RWPE1 (cell line): Measurements from ENCODE around the gene RAC2.

Experiments used
- CTCF ChIA-PET: fragments of 350-600 bp; sonication (Branson Sonifier 250); formaldehyde crosslinking; extraction: SDS; loops from one replicate; lab custom pipeline; 2021; lab: Yijun Ruan, JAX
- POLR2A ChIA-PET: fragments of 400-600 bp; formaldehyde crosslinking; extraction: SDS; loops from one replicate; lab custom pipeline; 2020; ENCODE audit warnings: antibody characterized with exemption; ENCODE audit not compliant: low non-redundant PET; lab: Yijun Ruan, JAX
- DNase-seq: peaks from one replicate; pipeline ENCODE4 v3.0.0; 2012; ENCODE audit warnings: low spot score
- H3K27ac ChIP-seq: fragments of 450-650 bp; 2 replicates; pipeline ENCODE4 v1.5.1; 2017
- CTCF ChIP-seq: fragments of 450-650 bp; conservative IDR thresholded peaks from 2 replicates; pipeline ENCODE4 v1.5.1; 2017; ENCODE audit warnings: low read depth, mild to moderate bottlenecking

Gene RAC2

GRCh38 chr22:37194750-37195149 is 49.3 kb downstream of the RAC2 start:
- ChIA-PET CTCF (no interaction called here), POLR2A (no interaction called here)
- H3K27ac ChIP-seq, result no peak overlapping the region
- no peak for DNase-seq
- no peak for TF ChIP-seq CTCF

- no peak for TF ChIP-seq CTCF
- no peak overlapping the region for H3K27ac ChIP-seq
- no peak for DNase-seq
- ChIA-PET POLR2A (no interaction called here), CTCF (no interaction called here)
Measured at GRCh38 chr22:37193629-37194191, 50.4 kb downstream of the RAC2 start.

- POLR2A ChIA-PET, result no interaction called here
- DNase-seq, result no peak
- TF ChIP-seq CTCF, result no peak
- H3K27ac ChIP-seq, result no peak overlapping the region
- CTCF ChIA-PET, result no interaction called here
Measured at GRCh38 chr22:37192741-37193140, 51.3 kb downstream of the RAC2 start.

GRCh38 chr22:37192204-37192603 is 51.9 kb downstream of the RAC2 start:
- POLR2A ChIA-PET, result no interaction called here

GRCh38 chr22:37190262-37190780 is 53.7 kb downstream of the RAC2 start:
- POLR2A ChIA-PET, result no interaction called here
- H3K27ac ChIP-seq, result no peak overlapping the region
- no peak for TF ChIP-seq CTCF
- CTCF ChIA-PET, result no interaction called here
- DNase-seq, result no peak

More at GRCh38 chr22:37192204-37192603, 51.9 kb downstream of the RAC2 start:
- CTCF ChIA-PET, result no interaction called here
- H3K27ac ChIP-seq, result no peak overlapping the region
- no peak for DNase-seq
- no peak for TF ChIP-seq CTCF

- POLR2A ChIA-PET, result interaction anchor here (0.6 kb wide), 1 partner anchor 10 kb away, joined by 3 read pairs; no protein-coding TSS in a partner anchor
- DNase-seq, result no peak
- no peak for TF ChIP-seq CTCF
- CTCF ChIA-PET, result interaction anchor here (0.7 kb wide), 1 partner anchor 100 kb away, joined by 3 read pairs; no protein-coding TSS in a partner anchor
- peak overlapping the region; percentile 96 for H3K27ac ChIP-seq
Measured at GRCh38 chr22:37188901-37189466, 55.1 kb downstream of the RAC2 start.
